ENCODE data around the gene TIPRL. TPM values are rescaled to one million over a fixed set of nuclear protein-coding genes. Genes with fewer than 3 reads are reported as not detected.

TIPRL gene
- total and polyA plus RNA-seq, 2 of the 8 experiments (the other 6 are each of a cell fraction or from before 2014, with no cell fraction given): 8.1 to 27.4 TPM

GRCh38 chr1:168170564-168171508 lies 7.9 kb upstream of the TIPRL start:
- CTCF ChIA-PET (ENCODE audit: partially characterized antibody): interaction anchor here (0.8 to 2.1 kb wide), 2 partner anchors 40 to 78 kb away, joined by 3 to 8 read pairs; no protein-coding TSS in a partner anchor
- no peak for TF ChIP-seq TAF7 (optimal IDR thresholded peaks at IDR 0.05; ENCODE audit: borderline replicate concordance, low read depth, low read length)
- TF ChIP-seq HDAC2 (IDR thresholded peaks at IDR 0.05; ENCODE audit: borderline replicate concordance in 1 of 2, low read depth in 2 of 2, low read length in 2 of 2): no peak
- no peak for TF ChIP-seq SIX5 (IDR thresholded peaks at IDR 0.05; ENCODE audit: low read depth, low read length)
- TF ChIP-seq CEBPB (IDR thresholded peaks at IDR 0.05; ENCODE audit: low read depth, low read length): no peak
- no peak for TF ChIP-seq ATF2 (IDR thresholded peaks at IDR 0.05; ENCODE audit: low read length)
- TF ChIP-seq RFX5 (IDR thresholded peaks at IDR 0.05; ENCODE audit: borderline replicate concordance, low read depth, low read length): no peak
- no peak for TF ChIP-seq TEAD4 (IDR thresholded peaks at IDR 0.05; ENCODE audit: low read depth, low read length)
- TF ChIP-seq BCL11A (IDR thresholded peaks at IDR 0.05; ENCODE audit: low read depth in 2 of 2, low read length in 2 of 2): no peak
- no peak for TF ChIP-seq SRF (IDR thresholded peaks at IDR 0.05; ENCODE audit: low read depth, low read length)
- TF ChIP-seq HDAC6 (IDR thresholded peaks at IDR 0.05; ENCODE audit: low read depth, low read length): no peak

More at GRCh38 chr1:168170564-168171508, 7.9 kb upstream of the TIPRL start:
- Histone ChIP-seq H4K20me1 (replicated peaks in 1 of 2; ENCODE audit: control insufficient read depth in 1 of 2, insufficient read depth in 2 of 2, low read length in 2 of 2) (no peaks in the 10 kb centered on the region), H4K5ac (ENCODE audit: insufficient read length, low read depth, low read length) (no peak overlapping the region), H3K9me3 (ENCODE audit: insufficient read depth in 2 of 2, low read depth in 1 of 2, low read length in 1 of 2) (no peaks in the 10 kb centered on the region), H3K36me3 (ENCODE audit: control insufficient read depth in 2 of 4, insufficient read depth in 4 of 4, low read length in 3 of 4) (no peaks in the 10 kb centered on the region), H3K27ac (ENCODE audit: low read depth, low read length) (no peak overlapping the region), H3K23ac (ENCODE audit: insufficient read length) (no peak overlapping the region), H2AFZ (ENCODE audit: low read length) (peak overlapping the region; percentile 47), H3K23me2 (ENCODE audit: low read depth, low read length) (no peaks in the 10 kb centered on the region), H2BK12ac (ENCODE audit: low read depth, low read length) (no peak overlapping the region), H3K56ac (replicated peaks; ENCODE audit: insufficient read length, low read depth, low read length) (no peak overlapping the region), H2BK20ac (ENCODE audit: low read length) (no peak overlapping the region), H3K79me1 (ENCODE audit: low read depth, low read length) (no peaks in the 10 kb centered on the region), H4K8ac (ENCODE audit: extremely low read depth, insufficient read depth, low read length) (no peak overlapping the region), H2BK120ac (replicated peaks; ENCODE audit: low read depth, low read length) (no peak overlapping the region), H3K18ac (ENCODE audit: extremely low read depth, low read length) (no peak overlapping the region), H3K4me2 (ENCODE audit: insufficient read depth in 1 of 2, low read depth in 2 of 2, low read length in 2 of 2) (no peak overlapping the region), H2BK15ac (ENCODE audit: low read length) (no peak overlapping the region), H3K79me2 (ENCODE audit: control insufficient read depth in 1 of 2, insufficient read depth in 2 of 2, low read length in 2 of 2) (no peaks in the 10 kb centered on the region), H3K9ac (replicated peaks in 1 of 4; ENCODE audit: extremely low read depth in 1 of 4, low read depth in 3 of 4, low read length in 3 of 4) (no peak overlapping the region), H2AK5ac (ENCODE audit: low read depth, low read length) (no peak overlapping the region), H3K14ac (ENCODE audit: insufficient read length) (no peak overlapping the region), H3K4ac (replicated peaks; ENCODE audit: insufficient read length, low read depth, low read length) (no peak overlapping the region), H4K91ac (replicated peaks; ENCODE audit: insufficient read length, low read length) (no peak overlapping the region), H3K4me1 (replicated peaks in 1 of 4; ENCODE audit: control insufficient read depth in 3 of 4, insufficient read depth in 4 of 4, low read length in 3 of 4) (no peaks in the 10 kb centered on the region), H3K4me3 (ENCODE audit: extremely low read depth in 1 of 4, insufficient read depth in 2 of 4, low read depth in 3 of 4, low read length in 4 of 4) (no peak overlapping the region), H2BK5ac (ENCODE audit: low read depth, low read length) (no peak overlapping the region), H3K27me3 (replicated peaks in 1 of 4; ENCODE audit: control insufficient read depth in 3 of 4, extremely low read depth in 1 of 4, insufficient read depth in 3 of 4, low read length in 3 of 4) (no peaks in the 10 kb centered on the region)
- DNase-seq (ENCODE audit: low read depth in 1 of 2, low spot score in 2 of 2) (no peak), FAIRE-seq (no peak)
- WGBS, 2 experiments (ENCODE audit: extremely low coverage in 1 of 2, insufficient coverage in 1 of 2, insufficient read length in 1 of 2, insufficient replicate concordance in 2 of 2, low coverage in 1 of 2, low lambda C conversion rate in 2 of 2, missing lambda C conversion rate in 1 of 2): 90% methylated on average over 4 of the region's 7 CpGs; no CpG with 5 or more reads in 1 of the 2 experiments
- POLR2A ChIA-PET (ENCODE audit: partially characterized antibody): interaction anchor here (0.5 kb wide), 1 partner anchor 851 kb away, joined by 4 read pairs; no protein-coding TSS in a partner anchor
